ENCODE data around the gene ARHGEF37.
"Not testable (repeated sequence)": the region's sequence is repeated elsewhere in the genome, so short reads cannot be mapped to it uniquely, and the experiment has no call there.

Gene ARHGEF37

GRCh38 chr5:149664083-149664482 is 82.8 kb downstream of the ARHGEF37 start:
- no peak overlapping the region for H3K4me3 ChIP-seq (ENCODE audit: control insufficient read depth, low read depth, low read length)
- no peak for TF ChIP-seq CTCF (conservative IDR thresholded peaks at IDR 0.05; ENCODE audit: control insufficient read depth, insufficient read depth, low read depth, low read length)

DNA sequence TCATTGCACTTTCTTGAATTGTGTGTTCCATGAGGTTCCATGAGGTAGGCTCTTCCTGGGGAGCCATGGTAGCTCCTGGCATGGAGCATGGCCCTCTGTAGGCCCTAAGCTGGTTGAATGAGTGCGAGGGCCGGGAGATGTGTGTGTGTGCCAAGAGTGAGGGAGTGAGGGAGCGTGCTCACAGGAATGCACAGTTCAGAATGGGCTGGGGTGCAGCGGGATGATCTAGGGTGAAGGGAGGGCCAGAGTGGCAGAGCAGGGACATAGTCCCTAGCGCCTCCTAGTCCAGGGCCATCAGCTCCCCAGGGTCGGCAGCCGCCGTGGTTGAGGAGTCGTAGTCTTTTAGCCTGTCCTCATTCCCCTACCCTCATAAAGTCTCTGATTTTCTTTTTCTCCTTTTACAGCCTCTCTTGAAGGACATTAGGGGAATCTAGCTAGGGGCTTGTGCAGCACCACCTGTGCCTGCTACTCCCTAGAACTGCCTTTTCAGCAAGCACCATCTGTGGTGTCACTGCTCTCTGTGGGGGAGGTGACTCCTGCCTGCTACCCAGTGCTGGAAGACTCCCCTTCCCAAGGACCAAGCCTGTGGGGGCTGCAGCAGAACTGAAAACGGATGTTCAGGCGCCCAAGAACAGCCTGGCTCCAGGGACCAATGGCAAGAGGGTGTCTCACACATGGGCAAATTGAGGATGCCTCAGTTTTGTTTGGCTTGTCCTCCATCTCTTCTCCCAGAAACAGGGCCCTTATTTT is 83.5 kb downstream of the ARHGEF37 start:
- no peak for DNase-seq (ENCODE audit: low read depth)
- no peak for TF ChIP-seq CTCF (conservative IDR thresholded peaks at IDR 0.05; ENCODE audit: control insufficient read depth, insufficient read depth, low read depth, low read length)
- no peak overlapping the region for H3K4me3 ChIP-seq (ENCODE audit: control insufficient read depth, low read depth, low read length)

More at GRCh38 chr5:149664083-149664482, 82.8 kb downstream of the ARHGEF37 start:
- DNase-seq (ENCODE audit: low read depth), result no peak

- no peak for DNase-seq (ENCODE audit: low read depth)
- H3K4me3 ChIP-seq (ENCODE audit: control insufficient read depth, low read depth, low read length), result no peak overlapping the region
- no peak for TF ChIP-seq CTCF (conservative IDR thresholded peaks at IDR 0.05; ENCODE audit: control insufficient read depth, insufficient read depth, low read depth, low read length)
Observed at GRCh38 chr5:149665416-149666175, 84.3 kb downstream of the ARHGEF37 start.

DNA sequence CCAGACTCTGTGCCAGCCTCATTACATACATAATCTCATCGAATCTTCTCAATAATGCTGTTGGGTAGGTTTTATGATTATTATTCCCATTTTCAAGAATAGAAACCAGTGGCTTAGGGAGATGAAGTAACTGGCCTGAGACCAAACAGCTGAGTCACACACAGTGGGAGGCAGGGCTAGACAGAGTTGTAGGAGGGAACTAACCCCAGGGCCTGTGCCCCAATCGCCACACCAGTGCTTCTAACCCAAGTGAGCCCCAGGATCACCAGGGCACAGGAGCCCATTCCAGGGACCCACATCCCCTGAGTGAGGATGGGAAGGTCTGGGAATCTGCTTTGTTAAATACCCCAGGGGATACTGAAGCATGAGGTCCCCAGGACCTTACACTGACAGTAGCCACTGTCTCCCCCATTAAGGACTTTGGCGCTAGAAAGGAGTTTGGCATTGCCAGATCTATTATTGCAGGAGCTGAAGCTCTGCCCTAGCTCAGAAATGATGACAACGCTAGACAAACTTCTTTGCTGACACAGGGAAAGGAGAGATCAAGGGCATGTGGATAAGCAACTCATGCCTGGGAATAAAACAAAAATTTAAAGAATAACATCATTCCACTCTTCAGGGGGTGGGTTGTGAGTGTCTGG is 85.0 kb downstream of the ARHGEF37 start:
- no peak overlapping the region for H3K4me3 ChIP-seq (ENCODE audit: control insufficient read depth, low read depth, low read length)
- DNase-seq (ENCODE audit: low read depth), result peak; percentile 63
- no peak for TF ChIP-seq CTCF (conservative IDR thresholded peaks at IDR 0.05; ENCODE audit: control insufficient read depth, insufficient read depth, low read depth, low read length)

GRCh38 chr5:149667084-149667828 is 86.0 kb downstream of the ARHGEF37 start:
- TF ChIP-seq CTCF (conservative IDR thresholded peaks at IDR 0.05; ENCODE audit: control insufficient read depth, insufficient read depth, low read depth, low read length), result peak; percentile 84
- peak; percentile 40 for DNase-seq (ENCODE audit: low read depth)

DNA sequence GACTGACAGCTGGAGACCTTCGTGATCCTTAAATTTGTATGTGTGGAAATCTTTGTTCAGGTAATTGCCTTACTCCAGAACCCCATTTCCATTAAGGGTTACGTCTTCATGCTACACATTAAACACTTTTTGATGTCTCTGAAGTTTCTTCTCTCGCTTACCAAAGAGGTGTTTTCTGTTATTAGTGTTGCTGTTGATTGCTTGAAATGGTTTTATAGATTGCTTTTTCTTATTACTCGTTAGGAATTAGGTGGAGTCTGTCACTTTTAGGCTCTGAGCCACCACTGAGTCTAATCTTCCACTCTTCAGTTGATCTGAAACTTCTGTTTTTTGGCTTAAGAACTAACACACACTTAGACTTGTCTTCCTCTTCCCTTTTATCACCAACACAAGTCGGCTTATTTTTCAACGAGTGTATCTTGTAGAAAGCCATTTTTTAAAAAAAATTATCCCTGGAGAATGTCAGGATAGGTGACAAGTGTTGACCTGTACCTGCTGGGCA is 86.6 kb downstream of the ARHGEF37 start:
- no peak overlapping the region for H3K4me3 ChIP-seq (ENCODE audit: control insufficient read depth, low read depth, low read length)
- TF ChIP-seq CTCF (conservative IDR thresholded peaks at IDR 0.05; ENCODE audit: control insufficient read depth, insufficient read depth, low read depth, low read length), result no peak
- no peak for DNase-seq (ENCODE audit: low read depth)

More at GRCh38 chr5:149667084-149667828, 86.0 kb downstream of the ARHGEF37 start:
- H3K4me3 ChIP-seq (ENCODE audit: control insufficient read depth, low read depth, low read length), result no peak overlapping the region

- not testable (repeated sequence) for H3K4me3 ChIP-seq (ENCODE audit: control insufficient read depth, low read depth, low read length); DNase-seq (ENCODE audit: low read depth)
Observed at GRCh38 chr5:149669273-149669672, 88.0 kb downstream of the ARHGEF37 start.
